ENCODE data around the gene ZNF384.
A peak's percentile ranks its signal among the peaks of the same experiment; 100 is the strongest.

The ZNF384 gene

DNA sequence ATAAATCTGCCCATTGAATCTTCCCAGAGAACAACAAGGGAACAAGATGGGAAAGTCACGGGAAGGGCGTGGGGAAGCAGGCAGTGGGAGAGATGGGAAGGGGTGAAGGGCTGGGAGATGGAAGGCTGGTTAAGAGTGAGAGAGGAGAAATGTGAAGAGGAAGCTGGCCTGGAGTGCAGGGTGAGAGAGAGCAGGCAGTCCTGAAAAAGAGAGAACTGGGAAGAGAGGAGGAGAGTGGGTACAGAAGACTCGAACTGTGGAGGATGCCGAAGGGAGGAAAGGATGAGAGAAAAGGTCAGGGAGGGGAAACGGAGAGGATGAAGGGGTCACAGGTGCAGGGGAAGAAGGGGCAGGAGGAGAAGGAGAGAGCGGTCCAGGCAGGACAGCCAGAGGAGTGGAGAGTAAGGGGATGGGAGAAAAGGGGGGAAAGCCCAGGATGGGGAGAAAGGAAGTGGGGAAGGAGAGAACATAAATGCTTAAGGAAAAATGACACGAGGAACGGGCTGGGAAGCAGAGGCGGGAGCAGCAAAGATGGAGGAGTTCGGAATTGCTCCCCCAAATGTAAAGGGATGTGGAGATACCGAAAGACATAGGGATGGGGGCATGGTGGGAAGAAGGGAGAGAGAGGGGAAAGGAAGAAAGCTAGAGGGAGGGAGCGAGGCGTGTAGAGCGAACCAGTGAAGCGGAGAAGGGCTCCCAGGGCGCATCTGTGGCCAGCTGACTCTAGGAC is 10.2 kb upstream of the ZNF384 start:
- no peak for DNase-seq (ENCODE audit: low read depth)

- DNase-seq (ENCODE audit: low read depth) = no peak
Observed at GRCh38 chr12:6698352-6699046, 9.3 kb upstream of the ZNF384 start.

GRCh38 chr12:6697584-6698351 is 8.6 kb upstream of the ZNF384 start:
- no peak for DNase-seq (ENCODE audit: low read depth)

DNA sequence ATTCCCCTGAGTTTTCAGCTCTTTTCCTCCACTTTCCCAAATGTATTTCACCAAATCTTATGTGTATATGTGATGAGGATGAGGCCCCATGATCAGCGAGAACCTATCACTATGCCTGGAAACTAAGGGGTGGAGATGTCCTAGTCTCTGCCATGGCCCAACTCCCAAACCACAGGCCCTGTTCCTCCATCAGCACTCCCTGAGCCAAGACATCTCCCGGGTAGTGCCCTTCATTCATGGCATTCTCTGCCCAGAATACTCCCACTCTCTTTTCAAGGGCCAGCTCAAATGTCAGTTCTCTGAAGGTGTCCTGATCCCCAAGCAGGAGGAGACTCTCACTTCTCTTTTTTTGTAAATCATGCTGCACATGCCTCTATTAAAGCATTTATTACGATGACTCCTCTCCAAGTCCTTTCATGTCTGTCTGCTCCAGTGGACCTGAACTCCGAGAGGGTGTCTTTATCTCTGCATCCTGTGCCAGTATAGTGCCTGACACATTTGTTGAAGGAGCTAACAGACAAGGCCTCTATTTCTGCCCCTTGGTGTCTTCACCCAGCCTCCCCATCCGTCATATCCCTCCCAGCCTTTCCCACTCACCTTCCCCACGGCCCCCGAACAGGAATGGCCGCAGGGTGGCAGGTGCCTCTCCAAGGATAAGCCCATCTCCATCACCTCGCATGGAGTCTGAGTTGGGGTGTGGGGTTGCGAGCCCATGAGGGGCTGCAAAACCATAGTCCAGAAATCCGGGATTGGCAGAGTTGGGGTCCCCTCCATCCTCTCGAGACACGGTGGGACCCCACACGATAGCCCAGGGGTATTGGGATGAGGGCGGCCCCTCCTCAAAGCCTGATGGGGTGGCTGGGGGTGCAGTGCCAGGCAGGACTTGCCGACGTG is 7.8 kb upstream of the ZNF384 start:
- DNase-seq (ENCODE audit: low read depth) = no peak

DNA sequence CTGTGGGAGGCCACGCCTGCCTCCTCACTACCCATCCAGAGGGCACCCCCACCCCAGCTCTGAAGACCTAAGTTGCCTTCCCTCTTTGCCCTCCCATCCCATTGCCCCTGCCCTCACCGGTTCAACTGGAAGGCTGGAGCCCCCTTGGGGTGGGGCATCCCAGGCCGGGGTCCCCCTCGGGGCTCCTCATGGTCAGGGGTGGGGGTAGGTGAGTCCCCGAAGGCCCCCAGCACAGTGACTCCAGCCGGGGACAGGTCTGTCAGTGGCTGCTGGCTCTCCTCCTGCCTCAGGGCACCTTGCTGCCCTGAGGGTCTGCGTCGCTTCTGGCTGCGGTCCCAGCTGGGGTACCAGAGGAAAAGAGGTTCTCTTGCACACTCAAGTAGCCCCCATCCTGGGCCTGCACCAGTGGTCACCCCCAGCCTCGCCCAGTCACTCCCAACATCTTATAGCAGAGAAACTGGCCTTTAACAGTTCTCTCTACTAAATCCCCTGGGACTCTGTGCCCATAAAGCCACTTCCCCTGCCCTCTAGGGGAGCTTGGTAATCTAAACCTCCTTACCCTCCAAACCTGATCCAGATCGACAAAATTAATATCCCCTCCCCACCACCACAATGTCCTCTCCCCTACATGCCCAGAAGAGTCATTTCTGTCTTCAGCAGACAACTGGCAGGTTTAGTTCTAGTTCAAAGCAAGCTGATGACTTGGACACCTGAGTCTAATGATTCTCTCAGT is 6.3 kb upstream of the ZNF384 start:
- DNase-seq (ENCODE audit: low read depth) = no peak

GRCh38 chr12:6694701-6695100 is 5.5 kb upstream of the ZNF384 start:
- DNase-seq (ENCODE audit: low read depth) = no peak

DNA sequence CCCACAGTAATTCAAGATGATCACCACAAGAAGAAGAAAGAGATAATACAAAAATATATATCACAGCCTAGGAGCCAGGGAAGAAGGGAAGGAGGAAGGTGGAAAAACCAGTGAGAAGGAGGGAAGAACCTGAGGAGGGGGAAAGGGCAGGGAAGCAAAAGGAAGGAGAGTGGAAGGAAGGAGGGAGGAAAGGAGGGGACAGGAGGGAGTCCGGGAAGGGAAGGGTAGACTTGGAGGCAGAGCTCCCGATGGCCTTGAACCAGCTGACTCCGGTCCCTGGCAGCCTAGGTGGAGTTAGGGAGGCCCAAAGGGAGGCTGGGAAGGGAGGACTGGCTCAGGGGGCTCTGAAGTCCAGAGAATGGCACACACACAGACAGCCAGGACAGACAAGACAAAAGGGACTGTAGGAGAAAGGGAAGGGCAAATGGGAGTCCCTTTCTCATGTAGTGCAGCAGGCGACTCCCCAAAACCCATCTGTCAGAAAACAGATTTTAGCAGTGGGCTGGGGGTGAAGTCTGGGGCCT is 4.7 kb upstream of the ZNF384 start:
- no peak for DNase-seq (ENCODE audit: low read depth)

GRCh38 chr12:6692888-6693287 is 3.7 kb upstream of the ZNF384 start:
- DNase-seq (ENCODE audit: low read depth) = no peak

- no peak for DNase-seq (ENCODE audit: low read depth)
Observed at GRCh38 chr12:6691473-6691872, 2.3 kb upstream of the ZNF384 start.

GRCh38 chr12:6688543-6688998 is 604 bp downstream of the ZNF384 start:
- peak; percentile 95 for DNase-seq (ENCODE audit: low read depth)

DNA sequence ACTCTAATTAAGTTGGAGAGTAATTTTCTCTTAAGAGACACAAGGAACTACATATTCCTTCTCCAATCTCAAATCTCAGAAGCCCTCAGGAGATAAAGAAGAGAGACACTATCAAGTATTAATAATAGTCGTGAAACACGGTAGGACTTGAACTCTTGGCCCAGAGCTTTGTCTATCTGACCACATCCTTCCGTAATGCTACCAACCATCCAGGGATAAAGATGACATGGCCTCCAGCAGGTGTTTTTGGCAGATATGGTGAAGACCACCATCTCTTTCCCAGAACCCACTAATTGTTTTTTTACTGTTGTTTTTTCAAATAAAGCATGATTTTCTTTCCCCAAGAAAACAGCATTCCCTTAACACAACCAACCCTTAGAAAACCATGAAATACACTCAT is 3.4 kb downstream of the ZNF384 start:
- peak; percentile 52 for DNase-seq (ENCODE audit: low read depth)

- no peak for DNase-seq (ENCODE audit: low read depth)
Observed at GRCh38 chr12:6684609-6685008, 4.6 kb downstream of the ZNF384 start.

DNA sequence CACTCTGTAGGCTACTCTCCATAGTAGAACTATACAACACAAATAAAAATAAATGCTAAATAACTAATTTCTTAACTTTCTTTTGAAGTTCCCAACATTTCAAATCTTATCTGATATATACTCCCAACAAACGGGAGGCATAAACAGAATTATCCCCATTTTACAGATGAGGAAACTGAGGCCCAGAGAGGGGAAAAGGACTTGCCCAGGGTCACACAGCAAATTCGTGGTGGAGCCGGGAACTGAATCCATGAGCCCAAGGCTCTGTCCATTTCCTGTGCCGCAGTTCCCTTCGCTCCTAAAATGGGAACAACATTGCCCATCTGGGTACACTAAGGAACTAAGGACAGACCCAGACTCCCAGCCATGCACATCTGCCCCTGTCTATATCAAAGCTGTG is 12.2 kb downstream of the ZNF384 start:
- no peak for DNase-seq (ENCODE audit: low read depth)

DNA sequence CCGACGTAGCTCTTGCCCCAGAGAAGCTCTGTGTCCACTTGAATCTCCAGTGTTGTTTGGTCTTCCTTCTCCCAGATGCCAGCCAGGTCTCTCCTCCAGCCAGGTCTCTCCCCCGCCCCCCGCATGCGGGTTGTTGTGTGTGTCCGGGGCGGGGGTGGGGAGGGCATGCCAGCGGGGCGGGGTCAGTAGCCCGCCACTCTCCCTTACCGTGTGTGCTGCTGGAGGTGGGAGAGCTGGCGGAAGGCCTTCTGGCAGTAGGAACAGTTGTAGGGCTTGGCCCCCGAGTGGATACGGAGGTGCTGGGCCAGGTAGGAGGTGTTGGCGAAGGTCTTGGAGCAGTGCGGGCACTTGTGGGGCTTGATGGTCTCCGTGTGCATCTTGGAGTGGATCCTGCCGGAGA is 17.0 kb downstream of the ZNF384 start:
- DNase-seq (ENCODE audit: low read depth) = no peak

GRCh38 chr12:6667559-6668210 is 21.5 kb downstream of the ZNF384 start:
- DNase-seq (ENCODE audit: low read depth) = no peak

GRCh38 chr12:6666211-6666610 is 23.0 kb downstream of the ZNF384 start:
- DNase-seq (ENCODE audit: low read depth) = no peak

- no peak for DNase-seq (ENCODE audit: low read depth)
Observed at GRCh38 chr12:6664902-6665301, 24.3 kb downstream of the ZNF384 start.

GRCh38 chr12:6662906-6663742 is 26.1 kb downstream of the ZNF384 start, which contains the start of gene ING4:
ING4 (minus strand) TSS chr12:6663119; CDS start chr12:6663101, 18 bp downstream.
- peak; percentile 96 for DNase-seq (ENCODE audit: low read depth)

DNA sequence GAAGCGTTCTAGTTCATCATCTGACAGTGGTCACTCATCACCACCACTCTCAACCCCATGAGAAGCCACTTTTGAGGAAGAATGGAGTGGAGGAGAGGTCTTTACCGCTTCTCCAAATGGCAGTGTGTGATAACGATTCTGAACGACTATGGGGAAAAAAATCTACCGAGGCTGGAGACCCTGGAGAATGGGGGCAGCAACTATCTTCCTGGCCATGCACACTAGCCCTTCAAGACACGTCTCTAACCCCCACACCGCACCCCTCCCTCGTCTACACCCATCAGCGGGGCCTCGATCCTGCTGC is 26.6 kb downstream of the ZNF384 start:
- DNase-seq (ENCODE audit: low read depth) = no peak

GRCh38 chr12:6653987-6654386 is 35.2 kb downstream of the ZNF384 start:
- DNase-seq (ENCODE audit: low read depth) = no peak

Data from CMK (cell line).